Loucy (cell line): Measurements from ENCODE around the gene EPHB3.

Experiments
- EZH2phosphoT487 ChIP-seq: fragments of 200-600 bp; IDR thresholded peaks from 2 replicates; pipeline ENCODE4 v1.6.1; 2018; ENCODE audit warnings: antibody characterized with exemption, mild to moderate bottlenecking, moderate library complexity, borderline replicate concordance
- TF ChIP-seq, protein P1 (sequence below): fragments of 200-600 bp; sonication (generic); conservative IDR thresholded peaks from 2 replicates; pipeline ENCODE4 v1.5.1; 2014; ENCODE audit warnings: mild to moderate bottlenecking, antibody characterized with exemption, low read length

DNA sequence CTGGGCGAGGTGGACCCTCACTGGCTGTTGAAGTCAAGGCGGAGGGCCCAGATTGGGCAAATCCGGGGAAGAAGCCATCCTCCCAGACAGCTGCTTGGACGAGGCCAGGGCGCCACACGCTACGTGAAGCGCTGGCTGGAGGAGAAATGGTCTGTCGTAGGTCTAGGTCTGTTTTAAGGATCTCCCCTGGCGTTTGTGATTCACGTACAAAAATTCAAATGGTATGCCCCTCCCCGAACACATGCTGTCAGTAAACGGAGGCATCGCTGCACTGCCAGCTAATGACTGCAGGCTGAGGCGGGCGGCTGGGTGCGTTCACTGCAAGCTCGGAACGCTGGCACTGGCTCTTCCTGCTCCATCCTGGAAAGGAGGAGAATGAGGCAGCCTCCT lies 69.9 kb downstream of the EPHB3 start:
- TF ChIP-seq, protein P1, sequence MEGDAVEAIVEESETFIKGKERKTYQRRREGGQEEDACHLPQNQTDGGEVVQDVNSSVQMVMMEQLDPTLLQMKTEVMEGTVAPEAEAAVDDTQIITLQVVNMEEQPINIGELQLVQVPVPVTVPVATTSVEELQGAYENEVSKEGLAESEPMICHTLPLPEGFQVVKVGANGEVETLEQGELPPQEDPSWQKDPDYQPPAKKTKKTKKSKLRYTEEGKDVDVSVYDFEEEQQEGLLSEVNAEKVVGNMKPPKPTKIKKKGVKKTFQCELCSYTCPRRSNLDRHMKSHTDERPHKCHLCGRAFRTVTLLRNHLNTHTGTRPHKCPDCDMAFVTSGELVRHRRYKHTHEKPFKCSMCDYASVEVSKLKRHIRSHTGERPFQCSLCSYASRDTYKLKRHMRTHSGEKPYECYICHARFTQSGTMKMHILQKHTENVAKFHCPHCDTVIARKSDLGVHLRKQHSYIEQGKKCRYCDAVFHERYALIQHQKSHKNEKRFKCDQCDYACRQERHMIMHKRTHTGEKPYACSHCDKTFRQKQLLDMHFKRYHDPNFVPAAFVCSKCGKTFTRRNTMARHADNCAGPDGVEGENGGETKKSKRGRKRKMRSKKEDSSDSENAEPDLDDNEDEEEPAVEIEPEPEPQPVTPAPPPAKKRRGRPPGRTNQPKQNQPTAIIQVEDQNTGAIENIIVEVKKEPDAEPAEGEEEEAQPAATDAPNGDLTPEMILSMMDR = no peak
- no peak for TF ChIP-seq EZH2phosphoT487
